HG03280 (cell line): ENCODE data around the gene ADAM12.

Source experiments
- ATAC-seq: cut with Tn5 transposase; IDR thresholded peaks from one replicate; pipeline ENCODE4 v1.9.1; 2021; ENCODE audit warnings: mild to moderate bottlenecking, moderate library complexity; ENCODE audit not compliant: unreplicated experiment

ADAM12 gene, protein sequence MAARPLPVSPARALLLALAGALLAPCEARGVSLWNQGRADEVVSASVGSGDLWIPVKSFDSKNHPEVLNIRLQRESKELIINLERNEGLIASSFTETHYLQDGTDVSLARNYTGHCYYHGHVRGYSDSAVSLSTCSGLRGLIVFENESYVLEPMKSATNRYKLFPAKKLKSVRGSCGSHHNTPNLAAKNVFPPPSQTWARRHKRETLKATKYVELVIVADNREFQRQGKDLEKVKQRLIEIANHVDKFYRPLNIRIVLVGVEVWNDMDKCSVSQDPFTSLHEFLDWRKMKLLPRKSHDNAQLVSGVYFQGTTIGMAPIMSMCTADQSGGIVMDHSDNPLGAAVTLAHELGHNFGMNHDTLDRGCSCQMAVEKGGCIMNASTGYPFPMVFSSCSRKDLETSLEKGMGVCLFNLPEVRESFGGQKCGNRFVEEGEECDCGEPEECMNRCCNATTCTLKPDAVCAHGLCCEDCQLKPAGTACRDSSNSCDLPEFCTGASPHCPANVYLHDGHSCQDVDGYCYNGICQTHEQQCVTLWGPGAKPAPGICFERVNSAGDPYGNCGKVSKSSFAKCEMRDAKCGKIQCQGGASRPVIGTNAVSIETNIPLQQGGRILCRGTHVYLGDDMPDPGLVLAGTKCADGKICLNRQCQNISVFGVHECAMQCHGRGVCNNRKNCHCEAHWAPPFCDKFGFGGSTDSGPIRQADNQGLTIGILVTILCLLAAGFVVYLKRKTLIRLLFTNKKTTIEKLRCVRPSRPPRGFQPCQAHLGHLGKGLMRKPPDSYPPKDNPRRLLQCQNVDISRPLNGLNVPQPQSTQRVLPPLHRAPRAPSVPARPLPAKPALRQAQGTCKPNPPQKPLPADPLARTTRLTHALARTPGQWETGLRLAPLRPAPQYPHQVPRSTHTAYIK

DNA sequence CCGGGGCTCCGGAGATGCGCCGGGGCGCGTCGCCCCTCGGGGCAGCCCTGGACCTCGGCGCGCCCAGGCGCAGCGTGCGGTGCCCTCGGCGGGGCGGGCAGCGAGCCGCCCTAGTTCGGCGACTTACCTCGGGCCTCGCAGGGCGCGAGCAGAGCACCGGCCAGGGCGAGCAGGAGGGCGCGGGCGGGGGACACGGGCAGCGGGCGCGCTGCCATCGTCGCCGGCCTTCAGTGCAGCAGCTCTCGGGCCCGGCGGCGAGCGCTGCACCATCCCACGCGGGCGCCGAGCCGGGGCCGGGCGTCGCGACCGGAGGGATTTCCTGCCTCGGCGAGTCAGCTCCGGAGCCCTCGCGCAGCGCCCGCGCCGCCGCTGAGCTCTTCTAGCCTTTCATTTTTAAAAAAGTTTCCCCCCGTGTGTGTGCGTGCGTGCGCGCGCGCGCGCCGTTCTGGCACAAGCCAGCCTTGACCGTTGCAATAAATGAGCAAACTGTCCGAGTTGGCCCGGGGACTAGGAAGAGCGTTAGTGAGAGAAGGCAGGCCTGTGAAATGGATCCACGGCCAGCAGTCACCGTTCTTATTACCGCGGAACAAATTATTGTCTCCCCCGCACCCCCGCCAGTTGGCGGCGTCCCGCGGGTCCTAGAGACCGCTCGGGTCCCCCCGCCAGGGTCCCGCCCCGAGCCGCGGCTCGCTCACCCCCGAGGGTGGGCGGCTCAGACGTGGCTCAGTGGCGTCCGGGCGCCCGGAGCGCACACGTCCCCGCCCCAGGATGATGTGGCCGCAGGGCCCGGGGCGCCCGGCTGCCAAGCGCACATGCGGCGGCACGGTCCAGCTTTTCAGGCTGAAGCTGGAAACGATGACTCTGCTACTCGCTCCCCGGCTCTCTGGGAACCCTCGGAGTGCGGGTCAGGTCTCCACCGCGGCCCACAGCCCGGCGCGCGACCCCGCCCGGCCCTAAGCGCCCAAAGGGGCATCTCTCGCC is at the start of gene ADAM12:
ADAM12 (minus strand) TSS at position 547 of the 981 bp plus-strand sequence; CDS start at position 215, 332 bp downstream.
- ATAC-seq = no peak

DNA sequence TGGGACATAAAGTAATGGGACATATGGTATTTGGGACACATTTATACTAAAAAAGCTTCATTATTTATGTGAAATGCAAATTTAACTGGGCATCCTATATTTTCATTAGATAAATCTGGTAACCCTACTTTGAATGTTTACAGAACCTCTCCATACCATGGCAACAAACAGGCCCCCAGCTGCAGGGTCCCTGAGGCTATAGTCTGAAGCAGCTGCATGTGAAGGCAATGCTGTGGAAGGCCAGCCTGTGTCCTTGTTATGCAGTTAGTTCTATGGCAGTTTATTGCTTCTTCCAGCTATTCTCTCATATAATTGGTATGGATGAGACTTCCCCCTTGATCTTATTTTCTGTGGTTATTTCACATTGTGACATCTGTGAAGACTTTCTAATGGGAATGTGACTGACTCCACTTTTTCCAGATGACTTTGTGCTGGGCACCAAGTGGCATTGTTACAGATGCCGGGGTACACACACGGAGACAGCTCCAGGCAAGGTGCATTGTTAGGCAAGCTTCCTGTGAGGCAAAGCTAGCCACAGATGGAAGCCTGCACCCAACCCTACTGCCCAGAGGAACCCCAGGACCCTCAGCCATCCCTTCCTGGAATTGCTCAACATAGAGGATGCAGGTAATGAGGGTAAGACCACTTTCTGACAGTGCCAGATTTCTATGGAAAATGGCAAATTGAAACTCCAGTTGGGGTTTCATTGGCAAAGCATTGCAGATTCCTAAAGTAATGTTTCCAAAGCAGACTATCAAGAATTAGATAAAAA is 49.5 kb upstream of the ADAM12 start:
- ATAC-seq = no peak

DNA sequence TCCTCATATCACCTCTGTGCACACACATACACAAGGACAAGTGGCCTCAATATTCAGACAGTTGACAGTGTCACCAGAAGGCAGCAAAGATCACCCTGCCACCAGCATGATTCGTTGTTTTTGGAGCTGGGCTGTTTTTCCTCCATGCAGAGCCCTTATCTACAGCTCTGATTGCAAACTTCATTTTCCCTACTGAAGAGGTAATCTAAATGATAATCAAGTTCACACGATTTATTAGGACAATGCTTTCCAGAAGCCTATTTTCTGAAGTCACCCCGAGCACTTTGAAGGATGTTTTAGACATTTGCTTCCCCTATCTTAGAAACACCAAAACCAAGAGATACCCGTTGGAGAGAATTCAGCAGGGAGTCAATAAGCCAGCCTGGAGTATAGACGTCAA is 46.0 kb upstream of the ADAM12 start:
- no peak for ATAC-seq

DNA sequence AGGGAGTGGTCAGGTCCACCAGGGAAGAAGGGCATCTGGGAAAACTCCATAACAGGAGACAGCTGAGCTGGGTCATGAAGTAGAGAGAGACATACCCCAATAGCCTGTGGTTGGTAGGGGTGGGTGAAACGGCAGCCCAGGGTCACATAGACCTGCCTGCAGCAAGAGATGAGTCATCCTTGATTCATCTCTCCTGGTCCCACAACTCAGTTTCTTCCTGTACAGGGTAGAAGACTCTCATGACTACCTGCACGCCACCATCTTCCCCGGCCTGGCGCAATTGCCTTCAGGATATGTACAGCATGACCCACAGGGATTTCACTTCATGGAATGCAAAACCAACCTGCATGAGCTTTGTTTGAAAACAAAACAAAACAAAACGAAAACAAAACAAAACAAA is 45.1 kb upstream of the ADAM12 start:
- ATAC-seq = no peak

DNA sequence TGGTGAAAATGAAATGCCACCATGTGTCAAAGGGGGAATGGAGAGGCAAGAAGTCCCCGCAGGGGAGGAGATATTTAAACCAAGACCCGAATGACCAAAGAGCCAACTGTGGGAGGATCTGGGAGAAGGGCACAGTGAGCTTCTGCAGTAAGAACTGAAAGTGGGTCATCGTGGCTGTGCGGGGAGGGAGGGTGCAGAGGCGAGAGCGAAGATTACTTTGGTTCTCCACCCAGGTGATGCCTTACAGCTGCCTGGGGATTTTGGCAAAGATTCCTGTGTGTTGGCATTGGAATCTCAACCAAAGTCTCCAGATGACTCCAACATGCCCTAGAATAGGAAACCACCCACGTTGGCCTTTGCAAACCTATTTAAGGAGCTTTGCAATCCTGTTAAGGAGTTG is 44.2 kb upstream of the ADAM12 start:
- no peak for ATAC-seq

DNA sequence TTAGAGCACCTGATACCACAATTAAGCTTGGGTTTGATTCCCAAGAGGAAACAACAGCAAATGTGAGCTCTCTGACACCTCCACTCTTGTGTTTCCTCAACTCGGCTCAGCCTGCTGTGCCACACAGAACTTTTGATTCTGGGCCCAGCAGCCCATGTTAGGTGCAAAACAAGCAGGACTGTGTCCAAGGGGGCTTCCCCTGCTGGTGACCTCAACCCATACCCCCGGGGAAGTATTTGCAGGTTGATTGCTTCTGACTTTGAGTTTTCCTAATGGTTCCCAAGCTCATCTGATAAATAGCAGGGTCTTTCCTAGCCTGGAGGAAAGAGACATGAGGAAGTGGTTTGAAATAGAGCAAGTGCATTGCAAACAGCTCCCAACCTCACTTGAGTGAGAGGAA is 43.5 kb upstream of the ADAM12 start:
- no peak for ATAC-seq

DNA sequence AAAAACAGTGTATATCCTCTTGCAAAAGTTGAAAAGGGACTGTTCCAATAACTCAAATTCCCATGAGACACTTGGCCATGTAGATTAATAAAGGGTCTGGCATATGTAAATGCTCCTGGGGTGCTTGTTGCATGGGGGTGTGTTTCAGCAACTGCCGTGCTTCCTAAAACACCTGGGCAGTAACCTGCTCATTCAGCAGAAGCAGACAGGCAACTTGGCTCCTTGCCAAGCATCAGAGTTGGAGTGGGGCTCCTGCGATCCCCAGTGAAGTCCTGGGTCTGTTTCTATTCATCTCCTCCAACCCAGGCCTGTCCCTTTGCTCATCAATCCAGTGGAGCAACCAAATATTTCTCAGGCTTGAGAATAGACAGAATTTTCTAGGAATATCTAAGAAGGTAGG is 42.2 kb upstream of the ADAM12 start:
- no peak for ATAC-seq

DNA sequence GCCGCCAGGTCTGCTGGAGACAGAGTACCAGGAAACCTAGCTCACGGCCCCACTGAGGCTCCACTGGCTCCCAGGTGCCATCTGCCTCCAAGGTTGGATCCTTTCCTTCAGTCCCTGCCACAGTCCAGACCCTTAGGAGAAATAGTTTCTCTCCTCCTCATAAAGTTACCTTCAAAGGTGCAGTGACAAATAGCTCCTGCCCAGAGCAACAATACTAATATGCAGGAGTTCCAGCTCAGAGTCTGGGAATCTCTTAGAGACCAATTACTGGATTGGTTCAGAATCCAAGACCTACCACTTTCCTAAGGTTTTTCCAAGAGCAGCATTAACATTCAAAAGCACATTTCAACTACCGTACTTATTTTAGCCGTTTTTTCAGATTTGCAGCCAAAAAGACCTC is 41.0 kb upstream of the ADAM12 start:
- no peak for ATAC-seq

DNA sequence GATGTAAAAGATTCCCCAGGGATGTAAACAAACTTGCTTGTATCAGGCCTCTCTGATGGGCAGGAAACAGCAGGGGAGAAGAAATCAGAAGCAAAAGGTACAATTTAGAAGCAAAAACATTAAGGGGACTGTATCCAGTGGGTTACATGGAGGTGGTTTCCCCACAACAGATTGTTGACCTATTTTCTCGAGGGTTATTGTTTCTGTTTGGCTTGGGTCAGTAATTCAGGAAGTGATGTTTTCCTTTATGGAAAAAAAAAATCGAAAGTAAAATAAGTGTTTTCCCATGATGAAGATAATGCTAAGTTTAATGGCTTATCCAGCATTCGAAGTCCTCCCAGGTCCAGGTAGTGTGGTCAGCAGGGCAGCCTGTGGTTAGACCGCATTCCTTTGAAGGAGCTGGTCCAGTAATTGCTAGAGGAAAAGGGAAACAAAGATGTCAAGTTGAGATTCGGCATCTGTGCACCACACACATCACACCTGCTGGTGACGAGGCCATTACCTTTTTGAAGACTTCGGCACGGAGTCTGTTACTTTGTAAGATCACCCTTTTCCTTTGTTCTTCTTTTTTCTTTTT is 37.3 kb upstream of the ADAM12 start:
- no peak for ATAC-seq

DNA sequence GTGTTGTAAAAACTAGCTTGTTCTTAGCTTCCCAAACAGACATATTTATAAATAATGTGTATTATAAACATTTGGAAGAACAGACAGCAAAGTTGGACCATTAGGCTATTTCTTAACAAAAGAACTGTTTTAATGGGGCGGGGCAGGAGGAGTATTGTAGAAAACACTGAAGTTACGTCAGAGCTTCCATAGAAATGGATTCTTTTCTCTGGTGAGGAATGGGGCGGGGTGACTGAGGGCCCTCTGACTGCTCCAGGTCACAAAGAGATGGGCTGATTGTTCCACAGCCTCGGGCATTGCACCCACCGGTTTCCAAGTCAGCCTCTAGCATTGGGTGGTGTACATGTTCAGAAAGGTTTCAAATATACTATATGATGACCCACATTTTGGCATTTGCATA is 36.8 kb upstream of the ADAM12 start:
- ATAC-seq = no peak

DNA sequence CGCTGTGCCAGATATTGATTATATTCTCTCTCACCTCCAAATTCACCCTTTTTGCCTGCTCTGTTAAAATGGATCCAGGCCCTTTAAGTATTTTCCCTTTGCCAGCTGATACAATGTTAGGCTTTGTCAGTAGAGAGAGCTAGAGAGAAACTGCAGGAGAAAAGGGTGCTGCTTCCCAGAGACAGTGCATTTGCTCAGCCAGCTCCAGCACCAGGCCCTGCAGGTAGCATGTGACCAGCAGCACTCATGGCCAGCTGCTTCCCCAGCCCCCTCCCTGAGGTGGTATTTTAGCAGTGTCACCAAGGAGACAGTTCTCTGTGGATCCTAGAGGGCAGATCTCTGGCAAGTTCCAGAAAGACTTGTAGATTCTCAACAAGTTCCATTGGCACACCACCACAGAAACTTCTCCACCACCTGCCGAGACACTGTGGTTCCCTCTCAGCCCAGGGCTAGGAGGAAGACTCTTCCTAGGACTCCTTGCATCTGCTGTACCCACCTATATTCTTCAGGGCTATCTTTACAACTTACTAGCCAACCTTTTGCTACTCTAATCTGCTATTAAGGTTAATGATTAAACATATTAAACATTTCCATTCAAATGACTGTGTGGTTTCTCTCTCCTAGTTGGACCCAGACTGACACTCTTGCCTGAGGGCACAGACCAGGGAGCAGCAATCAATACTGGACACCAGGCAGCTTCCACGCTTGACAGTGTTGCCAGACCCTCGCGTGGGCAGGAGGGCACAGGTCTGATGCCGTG is 35.6 kb upstream of the ADAM12 start:
- ATAC-seq = no peak

DNA sequence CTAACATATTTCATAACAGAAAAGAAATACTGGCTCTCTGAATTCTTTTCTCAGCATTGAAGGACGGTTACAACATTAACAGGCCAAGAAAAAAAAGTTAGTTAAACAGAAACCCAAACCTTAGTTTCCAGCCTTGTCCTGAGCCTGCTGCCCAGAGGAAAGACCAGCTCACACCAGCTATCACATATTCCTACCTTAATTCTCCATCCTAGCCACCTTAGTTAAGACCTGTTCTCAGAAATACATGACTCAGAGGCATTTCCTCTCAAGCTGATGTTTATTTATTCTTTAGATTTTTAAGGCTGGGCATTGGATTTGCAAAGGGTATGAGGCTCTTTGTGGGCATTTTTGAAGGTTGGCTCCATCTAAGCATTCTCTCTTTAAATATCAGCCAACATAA is 34.3 kb upstream of the ADAM12 start:
- ATAC-seq = no peak

DNA sequence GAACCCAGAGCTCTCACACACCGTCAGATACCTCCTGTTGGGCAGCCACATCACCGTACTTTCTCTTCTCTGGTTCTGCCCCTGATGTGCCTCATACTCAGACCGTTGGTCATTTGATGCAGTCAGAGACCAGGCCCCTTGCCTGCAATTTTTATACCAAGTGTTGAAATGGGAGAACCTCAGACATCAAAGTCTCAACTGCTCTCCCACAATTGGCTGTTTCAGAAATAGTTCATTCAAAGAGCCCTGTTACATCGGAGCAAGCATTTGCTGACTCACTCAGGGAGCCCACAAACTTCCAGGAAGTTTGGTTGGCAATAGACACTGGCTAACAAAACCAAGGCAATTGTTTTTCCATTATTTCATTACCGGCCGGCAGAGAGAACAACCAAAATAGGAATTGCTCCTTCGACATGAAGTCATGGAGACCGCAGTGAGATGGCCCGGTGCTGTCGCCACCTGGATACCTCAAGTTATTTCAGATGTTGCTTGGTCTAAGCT is 33.5 kb upstream of the ADAM12 start:
- no peak for ATAC-seq

DNA sequence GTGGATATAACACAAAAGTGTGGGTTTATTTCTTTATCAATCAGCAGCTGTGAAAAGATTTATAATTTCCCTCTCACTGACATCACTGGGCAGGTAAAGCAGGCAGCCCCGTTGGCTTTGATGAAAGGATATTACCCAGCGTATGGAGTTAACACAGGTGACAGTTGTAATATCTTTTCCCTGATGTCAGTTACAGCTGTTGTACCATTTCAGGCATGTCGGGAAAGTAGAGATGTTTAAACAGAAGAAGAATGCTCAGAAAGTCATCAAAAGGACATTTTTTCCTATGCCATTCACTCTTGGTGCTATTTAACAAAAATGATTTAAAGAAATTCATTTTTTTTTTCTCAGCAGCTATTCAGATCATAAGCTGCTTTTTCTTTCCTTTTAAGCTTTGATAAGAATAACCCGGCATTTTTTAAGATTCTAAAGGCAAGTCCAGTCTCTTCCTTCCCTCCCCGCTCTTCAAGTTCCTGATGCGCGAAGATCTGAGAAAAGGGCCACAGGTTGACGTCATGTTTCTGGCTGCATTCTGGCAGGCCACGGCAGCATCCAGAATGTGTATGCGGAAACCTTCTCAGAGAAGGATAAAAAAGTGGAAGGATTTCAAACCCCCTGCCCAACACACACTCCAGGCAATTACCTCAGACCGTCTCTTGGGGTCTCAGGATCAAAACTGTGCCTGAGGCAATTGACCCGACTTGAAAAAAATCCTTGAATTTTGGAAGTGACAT is 32.5 kb upstream of the ADAM12 start:
- no peak for ATAC-seq

DNA sequence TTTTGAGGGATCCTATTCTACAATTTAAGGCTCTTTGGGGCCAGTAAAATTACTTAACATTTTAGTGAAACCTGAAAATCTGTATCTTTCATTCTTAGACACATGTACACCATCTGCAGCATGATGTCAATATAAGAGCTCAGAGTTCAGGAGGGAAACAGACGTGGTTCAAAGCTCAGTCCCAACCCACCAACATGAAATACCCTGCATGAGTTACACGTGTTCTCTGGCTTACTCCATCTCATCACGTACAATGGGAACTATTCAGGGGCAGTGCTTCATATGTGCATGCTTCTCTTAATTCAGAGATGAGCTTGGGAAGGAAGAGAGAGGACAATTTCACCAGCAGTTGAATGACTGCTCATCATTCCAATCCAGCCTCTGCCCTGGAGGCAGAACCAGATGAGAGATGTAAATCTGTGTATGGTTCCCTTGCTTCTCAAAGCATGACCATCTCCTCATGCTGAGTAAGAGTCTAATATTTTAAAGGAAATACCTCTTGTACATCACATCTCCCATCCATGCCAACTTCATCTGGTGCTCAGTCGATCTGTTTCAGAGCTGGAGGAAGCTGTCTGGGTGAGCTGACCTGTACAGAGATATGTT is 29.0 kb upstream of the ADAM12 start:
- ATAC-seq = no peak

DNA sequence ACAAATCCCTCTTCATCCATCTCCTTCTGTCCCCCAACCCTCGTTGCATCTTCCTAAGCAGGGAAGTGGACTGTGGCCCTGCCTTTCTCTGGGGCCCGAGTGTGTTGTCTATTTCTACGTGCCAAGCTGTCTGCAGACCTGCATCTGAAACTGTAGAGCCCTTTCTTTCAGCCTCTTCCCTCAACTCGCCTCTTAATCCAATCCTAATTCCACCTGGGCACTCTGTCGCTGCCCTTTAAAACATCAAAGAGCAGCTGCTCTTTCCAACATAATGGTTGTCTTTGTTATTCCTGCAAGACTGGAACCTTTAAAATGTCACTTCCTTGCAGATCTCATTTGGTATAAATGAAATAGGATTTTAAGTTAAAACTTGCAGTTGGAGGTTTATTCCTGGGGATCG is 21.5 kb upstream of the ADAM12 start:
- ATAC-seq = no peak

DNA sequence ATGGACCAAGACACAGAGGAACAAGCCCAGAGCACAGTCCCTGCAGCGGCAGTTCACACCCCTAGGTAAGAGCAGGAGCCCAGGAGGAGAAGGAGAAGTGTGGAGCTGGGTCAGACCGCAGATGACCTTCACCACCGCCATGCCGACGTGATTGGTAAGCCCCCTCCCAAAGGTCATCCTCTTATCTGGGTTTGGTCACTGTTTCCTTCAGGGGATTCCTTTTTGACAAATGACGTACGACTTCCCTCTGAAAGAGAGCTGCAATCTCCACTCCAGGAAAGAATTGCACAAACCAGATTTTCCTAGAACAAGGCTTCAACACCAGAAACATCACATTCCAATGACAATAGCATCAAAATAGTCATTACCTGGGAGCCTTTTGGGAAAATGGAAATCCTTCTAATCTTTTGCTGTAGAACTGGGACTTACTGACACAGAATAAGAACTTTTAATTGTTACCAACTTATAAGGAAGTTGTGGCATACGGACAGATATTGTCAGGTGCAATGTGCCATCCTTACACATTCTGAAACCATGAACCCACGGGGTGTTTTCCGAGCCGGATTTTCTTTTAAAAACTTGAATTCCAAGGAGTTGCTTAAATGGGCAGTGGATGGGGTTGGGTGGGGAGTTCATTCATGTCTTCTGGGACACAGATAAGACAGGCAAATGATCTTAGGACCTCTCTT is 20.8 kb upstream of the ADAM12 start:
- ATAC-seq = no peak
